Kidney (tissue), 14 donors: ENCODE measurements around the gene AKAP9. TPM values are rescaled to one million over a fixed set of nuclear protein-coding genes. Genes with fewer than 3 reads are reported as not detected.
A peak's percentile ranks its signal among the peaks of the same experiment; 100 is the strongest.
"Not testable (repeated sequence)": the region's sequence is repeated elsewhere in the genome, so short reads cannot be mapped to it uniquely, and the experiment has no call there.

ENCODE experiments used
- DNase-seq, 5 donors: peaks; one replicate each; pipeline ENCODE4 v3.0.0-alpha.2; 2013 to 2020
- FAIRE-seq: peaks from 2 replicates; lab custom pipeline; 2012; peaks lifted over from hg19 to GRCh38; lab: Jason Lieb, UNC
- H3K27ac ChIP-seq, 2 donors: one replicate each; pipeline ENCODE4 v1.7.0; 2013; ENCODE audit warnings: low read depth in 2 of 2, low read length in 2 of 2, inconsistent platforms in 1 of 2
- H3K27me3 ChIP-seq: one replicate; pipeline ENCODE4 v1.7.1; 2013; ENCODE audit warnings: low read length, inconsistent platforms; ENCODE audit not compliant: control insufficient read depth, insufficient read depth
- H3K36me3 ChIP-seq, 3 donors: one replicate each; pipeline versions ENCODE4 v1.7.0 to v1.7.1; 2013; ENCODE audit warnings: low read length in 3 of 3, control low read depth in 1 of 3, inconsistent platforms in 1 of 3; ENCODE audit not compliant: insufficient read depth in 3 of 3, control insufficient read depth in 2 of 3
- H3K4me1 ChIP-seq, 3 donors: one replicate each; pipeline versions ENCODE4 v1.7.0 to v1.7.1; 2013; ENCODE audit warnings: low read length in 3 of 3, inconsistent platforms in 1 of 3, low read depth in 1 of 3; ENCODE audit not compliant: control insufficient read depth in 2 of 3, insufficient read depth in 2 of 3
- H3K4me3 ChIP-seq, 3 donors: one replicate each; pipeline versions ENCODE4 v1.7.0 to v1.8.1; 2013; ENCODE audit warnings: low read length in 3 of 3, control low read depth in 1 of 3, inconsistent platforms in 1 of 3
- H3K9ac ChIP-seq, 3 donors: one replicate each; pipeline versions ENCODE4 v1.7.0 to v1.7.1; 2013; ENCODE audit warnings: low read length in 3 of 3, control low read depth in 1 of 3, inconsistent platforms in 1 of 3
- H3K9me3 ChIP-seq, 3 donors: one replicate each; pipeline versions ENCODE4 v1.7.0 to v1.7.1; 2013; ENCODE audit warnings: low read length in 3 of 3, control low read depth in 1 of 3, inconsistent platforms in 1 of 3; ENCODE audit not compliant: control insufficient read depth in 2 of 3, insufficient read depth in 1 of 3
- intact Hi-C: fragments of 100-400 bp; cut with DNase I; formaldehyde crosslinking; loops from one replicate; pipeline ENCODE4 v1.11.1; 2022
- polyA plus RNA-seq: library from polyadenylated mRNA; stranded (reverse); fragments of 350-450 nt; fragmentation: Illumina TruSeq; extraction: RNeasy Lipid Tissue Mini Kit (QIAGEN cat#74804); gene quantifications from one replicate; pipeline ENCODE4 v1.2.3, GENCODE V29; 2014; ENCODE audit warnings: low read depth, low replicate concordance; ENCODE audit not compliant: insufficient read depth
- total RNA-seq: library from RNA; stranded (reverse); fragmentation: NEBNext Ultra II Directional; extraction: Animal tissue kit (Norgen Biotek cat#: 25700); gene quantifications from one replicate; pipeline ENCODE4 v1.2.1, GENCODE V29; 2021
- TF ChIP-seq, protein P1 (sequence below): IDR thresholded peaks from 3 replicates; pipeline ENCODE4 v1.5.1; 2012; ENCODE audit warnings: mild to moderate bottlenecking, moderate library complexity, borderline replicate concordance; ENCODE audit not compliant: insufficient read depth; ENCODE audit errors: extremely low read depth
- donor health status: control.
- donor health status: control.
- donor health status: control.
- donor health status: control.
- donor health status: control.
- donor health status: DM: yes; HTN: yes; CAD: no.
- donor health status: Normal renal cell carcinoma (clear cell type).

AKAP9 gene
- total and polyA plus RNA-seq, 2 donors from 2014 or later: 18.5 to 66.8 TPM

DNA sequence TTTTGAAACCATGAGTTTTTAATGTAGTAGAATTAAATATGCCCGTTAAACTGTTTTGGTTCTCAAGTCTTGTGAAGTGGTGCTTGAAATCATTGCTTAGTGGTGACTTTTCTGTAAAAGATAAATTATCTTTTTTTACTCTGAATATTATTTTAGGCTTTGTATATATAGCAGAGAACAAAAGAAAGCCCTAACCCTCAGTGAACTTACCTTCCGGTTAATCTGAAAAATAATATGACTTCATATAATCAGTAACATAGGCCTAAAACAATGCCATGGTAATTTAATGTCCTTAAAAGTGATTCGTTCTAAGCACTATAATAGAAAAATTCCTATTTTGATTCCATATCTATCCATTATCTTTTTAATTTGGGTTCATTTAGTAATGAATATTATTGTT is 21.8 kb downstream of the AKAP9 start:
- Histone ChIP-seq H3K4me1 (no peaks in the 10 kb centered on the region), H3K9me3 (no peaks in the 10 kb centered on the region), H3K4me3 (no peak overlapping the region), H3K9ac (no peak overlapping the region), H3K27me3 (no peaks in the 10 kb centered on the region), H3K36me3 (no peaks in the 10 kb centered on the region), H3K27ac (no peak overlapping the region)
- TF ChIP-seq, protein P1, sequence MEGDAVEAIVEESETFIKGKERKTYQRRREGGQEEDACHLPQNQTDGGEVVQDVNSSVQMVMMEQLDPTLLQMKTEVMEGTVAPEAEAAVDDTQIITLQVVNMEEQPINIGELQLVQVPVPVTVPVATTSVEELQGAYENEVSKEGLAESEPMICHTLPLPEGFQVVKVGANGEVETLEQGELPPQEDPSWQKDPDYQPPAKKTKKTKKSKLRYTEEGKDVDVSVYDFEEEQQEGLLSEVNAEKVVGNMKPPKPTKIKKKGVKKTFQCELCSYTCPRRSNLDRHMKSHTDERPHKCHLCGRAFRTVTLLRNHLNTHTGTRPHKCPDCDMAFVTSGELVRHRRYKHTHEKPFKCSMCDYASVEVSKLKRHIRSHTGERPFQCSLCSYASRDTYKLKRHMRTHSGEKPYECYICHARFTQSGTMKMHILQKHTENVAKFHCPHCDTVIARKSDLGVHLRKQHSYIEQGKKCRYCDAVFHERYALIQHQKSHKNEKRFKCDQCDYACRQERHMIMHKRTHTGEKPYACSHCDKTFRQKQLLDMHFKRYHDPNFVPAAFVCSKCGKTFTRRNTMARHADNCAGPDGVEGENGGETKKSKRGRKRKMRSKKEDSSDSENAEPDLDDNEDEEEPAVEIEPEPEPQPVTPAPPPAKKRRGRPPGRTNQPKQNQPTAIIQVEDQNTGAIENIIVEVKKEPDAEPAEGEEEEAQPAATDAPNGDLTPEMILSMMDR: no peak
- intact Hi-C loops: no loop called here
- DNase-seq: no peak
- FAIRE-seq: peak; percentile 3

DNA sequence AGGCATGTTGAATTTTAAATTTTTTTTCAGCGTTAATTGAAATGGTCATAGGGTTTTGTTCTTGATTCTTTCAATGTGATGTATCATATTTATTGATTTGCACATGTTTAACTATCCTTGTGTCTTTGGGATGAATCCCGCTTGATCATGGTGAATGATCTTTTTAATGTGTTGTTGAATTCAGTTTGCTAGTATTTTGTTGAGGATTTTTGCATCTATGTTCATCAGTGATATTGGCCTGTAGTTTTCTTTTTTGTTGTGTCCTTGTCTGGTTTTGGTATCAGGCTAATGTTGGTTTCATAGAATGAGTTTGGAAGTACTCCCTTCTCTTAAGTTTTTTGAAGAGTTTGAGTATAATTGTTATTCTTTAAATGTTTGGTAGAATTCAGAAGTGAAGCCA is 26.9 kb downstream of the AKAP9 start:
- DNase-seq, H3K9me3 ChIP-seq, H3K27ac ChIP-seq, H3K36me3 ChIP-seq, FAIRE-seq, H3K4me1 ChIP-seq, H3K9ac ChIP-seq, H3K4me3 ChIP-seq, H3K27me3 ChIP-seq, intact Hi-C loops: not testable (repeated sequence)

DNA sequence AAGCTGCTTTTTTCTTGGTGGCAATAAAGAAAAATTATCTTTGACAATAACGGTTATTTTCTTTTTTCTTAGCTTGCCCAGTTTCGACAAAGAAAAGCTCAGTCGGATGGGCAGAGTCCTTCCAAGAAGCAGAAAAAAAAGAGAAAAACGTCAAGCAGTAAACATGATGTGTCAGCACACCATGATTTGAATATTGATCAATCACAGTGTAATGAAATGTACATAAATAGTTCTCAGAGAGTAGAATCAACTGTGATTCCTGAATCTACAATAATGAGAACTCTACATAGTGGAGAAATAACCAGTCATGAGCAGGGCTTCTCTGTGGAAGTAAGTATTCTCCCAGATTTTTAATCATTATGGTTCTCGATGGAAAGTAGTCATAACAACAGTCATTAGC is 33.0 kb downstream of the AKAP9 start:
- Histone ChIP-seq H3K9me3 (no peaks in the 10 kb centered on the region), H3K9ac (no peak overlapping the region), H3K4me3 (no peak overlapping the region), H3K27ac (no peak overlapping the region), H3K4me1 (no peaks in the 10 kb centered on the region), H3K27me3 (no peaks in the 10 kb centered on the region), H3K36me3 (peaks cover 0 to 6% (median 0%) of the 10 kb centered on the region in 3 donors)
- DNase-seq (no peak), FAIRE-seq (no peak)
- TF ChIP-seq, protein P1: no peak
- intact Hi-C loops: no loop called here

DNA sequence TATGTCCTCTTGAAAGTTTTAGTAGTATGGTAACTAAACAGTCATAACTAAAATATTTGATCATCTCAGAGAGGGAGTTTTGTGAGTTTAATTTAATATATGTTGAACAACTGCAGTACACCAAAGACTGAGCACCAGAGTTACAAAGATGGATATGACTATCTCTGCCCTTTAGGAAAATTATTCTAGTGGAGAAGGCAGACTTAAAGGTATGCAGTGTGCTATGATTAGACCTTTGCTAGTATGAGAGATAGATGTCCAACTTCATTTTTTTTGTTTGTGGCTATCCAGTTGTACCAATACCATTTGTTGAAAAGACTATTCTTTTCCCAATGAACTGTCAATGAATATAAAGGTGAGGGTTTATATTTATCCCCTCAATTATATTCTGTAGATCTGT is 33.4 kb downstream of the AKAP9 start:
- FAIRE-seq (no peak), DNase-seq (no peak)
- Histone ChIP-seq H3K9ac (no peak overlapping the region), H3K27ac (no peak overlapping the region), H3K9me3 (no peaks in the 10 kb centered on the region), H3K27me3 (no peaks in the 10 kb centered on the region), H3K4me3 (no peak overlapping the region), H3K4me1 (no peaks in the 10 kb centered on the region), H3K36me3 (peaks cover 0 to 6% (median 0%) of the 10 kb centered on the region in 3 donors)
- intact Hi-C loops: no loop called here
- TF ChIP-seq, protein P1: no peak
